ENCODE data around the gene MARCHF9.

MARCHF9 gene

DNA sequence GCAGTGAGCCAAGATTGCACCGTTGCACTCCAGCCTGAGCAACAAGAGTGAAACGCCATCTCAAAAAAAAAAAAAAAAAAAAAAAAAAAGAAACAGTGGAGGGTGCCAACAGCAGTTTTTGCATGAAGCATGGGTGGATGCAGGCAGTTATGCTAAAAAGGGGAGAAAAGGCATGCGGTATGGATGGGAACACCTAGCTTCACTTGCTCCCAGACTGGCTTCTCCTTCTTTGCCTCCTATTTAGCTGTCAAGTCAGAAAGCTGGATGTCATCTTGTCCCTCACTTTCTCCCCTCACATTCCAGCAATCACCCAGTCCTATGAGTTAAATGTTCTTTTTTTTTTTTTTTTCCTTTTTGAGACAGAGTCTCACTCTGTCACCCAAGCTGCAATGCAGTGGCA is 20.1 kb downstream of the MARCHF9 start:
- TF ChIP-seq, protein P1, sequence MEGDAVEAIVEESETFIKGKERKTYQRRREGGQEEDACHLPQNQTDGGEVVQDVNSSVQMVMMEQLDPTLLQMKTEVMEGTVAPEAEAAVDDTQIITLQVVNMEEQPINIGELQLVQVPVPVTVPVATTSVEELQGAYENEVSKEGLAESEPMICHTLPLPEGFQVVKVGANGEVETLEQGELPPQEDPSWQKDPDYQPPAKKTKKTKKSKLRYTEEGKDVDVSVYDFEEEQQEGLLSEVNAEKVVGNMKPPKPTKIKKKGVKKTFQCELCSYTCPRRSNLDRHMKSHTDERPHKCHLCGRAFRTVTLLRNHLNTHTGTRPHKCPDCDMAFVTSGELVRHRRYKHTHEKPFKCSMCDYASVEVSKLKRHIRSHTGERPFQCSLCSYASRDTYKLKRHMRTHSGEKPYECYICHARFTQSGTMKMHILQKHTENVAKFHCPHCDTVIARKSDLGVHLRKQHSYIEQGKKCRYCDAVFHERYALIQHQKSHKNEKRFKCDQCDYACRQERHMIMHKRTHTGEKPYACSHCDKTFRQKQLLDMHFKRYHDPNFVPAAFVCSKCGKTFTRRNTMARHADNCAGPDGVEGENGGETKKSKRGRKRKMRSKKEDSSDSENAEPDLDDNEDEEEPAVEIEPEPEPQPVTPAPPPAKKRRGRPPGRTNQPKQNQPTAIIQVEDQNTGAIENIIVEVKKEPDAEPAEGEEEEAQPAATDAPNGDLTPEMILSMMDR (IDR thresholded peaks at IDR 0.05) = no peak
- no peak for DNase-seq
- peaks cover 25% of the 10 kb centered on the region for H3K4me1 Mint-ChIP-seq
- H3K27ac Mint-ChIP-seq = no peak overlapping the region
- peaks cover 25% of the 10 kb centered on the region for H3K36me3 Mint-ChIP-seq (ENCODE audit: low read depth)
- no peaks in the 10 kb centered on the region for H3K9me3 Mint-ChIP-seq
- H3K4me3 Mint-ChIP-seq = no peak overlapping the region
- H3K27me3 Mint-ChIP-seq (ENCODE audit: low read depth, poor library complexity) = peaks cover 21% of the 10 kb centered on the region

- no peak for DNase-seq
- H3K4me1 Mint-ChIP-seq = peaks cover 19% of the 10 kb centered on the region
- peaks cover 21% of the 10 kb centered on the region for H3K27me3 Mint-ChIP-seq (ENCODE audit: low read depth, poor library complexity)
- no peaks in the 10 kb centered on the region for H3K9me3 Mint-ChIP-seq
- TF ChIP-seq, protein P1 (IDR thresholded peaks at IDR 0.05) = no peak
- no peak overlapping the region for H3K27ac Mint-ChIP-seq
- no peak overlapping the region for H3K4me3 Mint-ChIP-seq
- H3K36me3 Mint-ChIP-seq (ENCODE audit: low read depth) = peaks cover 18% of the 10 kb centered on the region
Observed at GRCh38 chr12:57775563-57776246, 20.8 kb downstream of the MARCHF9 start.

DNA sequence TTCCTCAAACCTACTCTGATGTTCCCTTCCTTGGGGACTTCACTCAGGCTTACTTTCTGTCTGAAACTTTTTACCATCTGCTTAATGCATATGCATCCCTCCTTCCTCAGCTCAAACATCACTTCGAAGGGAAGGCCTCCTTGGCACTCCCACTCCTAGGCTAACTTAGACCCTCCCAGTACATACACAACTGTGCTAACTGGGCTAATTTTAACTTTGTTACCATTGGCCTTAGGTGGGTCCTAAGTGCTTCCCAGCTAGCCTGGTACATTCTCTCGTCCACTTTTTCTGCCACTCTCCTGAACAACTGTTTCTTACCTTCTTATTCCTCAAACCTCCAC is 21.3 kb downstream of the MARCHF9 start:
- peaks cover 21% of the 10 kb centered on the region for H3K27me3 Mint-ChIP-seq (ENCODE audit: low read depth, poor library complexity)
- H3K9me3 Mint-ChIP-seq = no peaks in the 10 kb centered on the region
- H3K27ac Mint-ChIP-seq = no peak overlapping the region
- H3K36me3 Mint-ChIP-seq (ENCODE audit: low read depth) = peaks cover 17% of the 10 kb centered on the region
- peaks cover 14% of the 10 kb centered on the region for H3K4me1 Mint-ChIP-seq
- TF ChIP-seq, protein P1 (IDR thresholded peaks at IDR 0.05) = no peak
- no peak for DNase-seq
- H3K4me3 Mint-ChIP-seq = no peak overlapping the region

DNA sequence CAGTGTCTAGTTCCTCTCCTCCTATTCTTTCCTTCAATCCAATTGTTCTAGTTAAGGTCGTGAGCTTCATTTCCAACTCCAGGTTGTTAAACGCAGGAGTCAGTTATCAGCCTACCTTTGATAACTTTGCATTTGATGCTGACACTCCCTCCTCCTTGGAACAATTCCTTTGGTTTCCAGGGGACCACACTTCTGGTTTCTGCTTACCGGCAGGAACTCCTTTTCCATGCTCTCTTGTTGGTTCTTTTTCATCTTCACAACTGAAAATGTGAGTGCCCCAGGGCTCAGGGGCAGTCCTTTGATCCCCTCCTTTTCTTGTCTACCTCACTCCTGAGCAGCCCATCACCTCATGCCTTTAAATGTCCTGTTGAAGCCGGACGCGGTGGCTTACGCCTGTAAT is 22.5 kb downstream of the MARCHF9 start:
- Mint-ChIP-seq H3K36me3 (ENCODE audit: low read depth) (peaks cover 17% of the 10 kb centered on the region), H3K4me1 (peaks cover 6% of the 10 kb centered on the region), H3K27ac (no peak overlapping the region), H3K4me3 (no peak overlapping the region), H3K27me3 (ENCODE audit: low read depth, poor library complexity) (peaks cover 18% of the 10 kb centered on the region), H3K9me3 (no peaks in the 10 kb centered on the region)
- TF ChIP-seq, protein P1 (IDR thresholded peaks at IDR 0.05) = no peak
- no peak for DNase-seq

DNA sequence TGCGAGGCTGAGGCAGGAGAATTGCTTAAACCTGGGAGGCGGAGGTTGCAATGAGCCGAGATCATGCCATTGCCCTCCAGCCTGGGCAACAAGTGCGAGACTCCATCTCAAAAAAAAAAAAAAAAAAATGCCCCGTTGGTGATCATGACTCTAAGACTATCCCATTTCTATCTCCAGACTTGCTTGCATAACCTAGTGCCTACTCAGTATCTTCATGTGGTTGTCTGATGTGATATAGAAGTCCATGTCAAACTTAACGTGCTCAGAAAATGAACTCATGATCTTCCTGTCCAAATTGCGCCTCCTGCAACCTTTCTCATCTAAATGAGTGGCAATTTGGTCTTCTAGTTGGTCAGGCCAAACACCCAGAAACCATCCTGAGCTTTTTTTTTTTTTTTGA is 23.0 kb downstream of the MARCHF9 start:
- H3K9me3 Mint-ChIP-seq = no peaks in the 10 kb centered on the region
- peaks cover 17% of the 10 kb centered on the region for H3K36me3 Mint-ChIP-seq (ENCODE audit: low read depth)
- peaks cover 17% of the 10 kb centered on the region for H3K27me3 Mint-ChIP-seq (ENCODE audit: low read depth, poor library complexity)
- no peak overlapping the region for H3K4me3 Mint-ChIP-seq
- peaks cover 6% of the 10 kb centered on the region for H3K4me1 Mint-ChIP-seq
- no peak for DNase-seq
- no peak overlapping the region for H3K27ac Mint-ChIP-seq
- TF ChIP-seq, protein P1 (IDR thresholded peaks at IDR 0.05) = no peak

- peaks cover 13% of the 10 kb centered on the region for H3K4me1 Mint-ChIP-seq
- no peaks in the 10 kb centered on the region for H3K9me3 Mint-ChIP-seq
- no peak overlapping the region for H3K4me3 Mint-ChIP-seq
- H3K27ac Mint-ChIP-seq = no peak overlapping the region
- peaks cover 15% of the 10 kb centered on the region for H3K27me3 Mint-ChIP-seq (ENCODE audit: low read depth, poor library complexity)
- no peak for DNase-seq
- peaks cover 22% of the 10 kb centered on the region for H3K36me3 Mint-ChIP-seq (ENCODE audit: low read depth)
- TF ChIP-seq, protein P1 (IDR thresholded peaks at IDR 0.05) = no peak
Observed at GRCh38 chr12:57779736-57780135, 24.8 kb downstream of the MARCHF9 start.

All from nephron progenitor cell (in vitro differentiated cells).